Endothelial cell of umbilical vein (primary cell): ENCODE results near the gene FGF23. TPM values are rescaled to one million over a fixed set of nuclear protein-coding genes. Genes with fewer than 3 reads are reported as not detected.

Experiments used
- BruUV-seq: library from RNA; stranded (reverse); fragments of 400-500 nt; replicated peaks from 2 replicates; lab custom pipeline; 2021; lab: Mats Ljungman, UMichigan
- CTCF ChIA-PET: fragments of 300-600, 350-600 bp; sonication (Branson Sonifier 250); formaldehyde crosslinking; loops from one replicate; lab custom pipeline; 2021; ENCODE audit warnings: antibody characterized with exemption, inconsistent platforms; lab: Charles Lee
- POLR2A ChIA-PET: fragments of 300-600, 350-600 bp; sonication (Branson Sonifier 250); formaldehyde crosslinking; loops from one replicate; lab custom pipeline; 2021; ENCODE audit warnings: antibody characterized with exemption, inconsistent platforms; lab: Charles Lee
- DNase-seq: peaks from one replicate; pipeline ENCODE4 v3.0.0-alpha.2; 2011; ENCODE audit warnings: low read depth, low spot score
- FAIRE-seq: peaks from 2 replicates; lab custom pipeline; 2011; peaks lifted over from hg19 to GRCh38; lab: Jason Lieb, UNC
- H2AFZ ChIP-seq: 2 replicates; pipeline ENCODE4 v1.6.0; 2012; ENCODE audit warnings: low read depth, low read length, control low read depth, inconsistent platforms
- H3K27ac ChIP-seq: 2 replicates; pipeline ENCODE4 v1.5.1; 2011; ENCODE audit warnings: low read depth, mild to moderate bottlenecking, control low read depth, low read length, moderate library complexity; ENCODE audit not compliant: insufficient read depth
- H3K27me3 ChIP-seq, 2 experiments: 2 replicates each; pipeline versions ENCODE4 v1.6.0 to v1.6.1; 2011; ENCODE audit warnings: low read length in 2 of 2, mixed read lengths in 1 of 2; ENCODE audit not compliant: control insufficient read depth in 2 of 2, insufficient read depth in 2 of 2
- H3K36me3 ChIP-seq, 2 experiments: 2 replicates in 1 of 2; 3 replicates in 1 of 2; pipeline ENCODE4 v1.5.1; 2011; ENCODE audit warnings: low read length in 2 of 2, mild to moderate bottlenecking in 1 of 2, moderate library complexity in 1 of 2; ENCODE audit not compliant: control insufficient read depth in 2 of 2, insufficient read depth in 2 of 2; ENCODE audit errors: extremely low read depth in 1 of 2
- H3K4me1 ChIP-seq: 3 replicates; pipeline ENCODE4 v1.5.1; 2011; ENCODE audit warnings: mild to moderate bottlenecking, low read length; ENCODE audit not compliant: control insufficient read depth, insufficient read depth; ENCODE audit errors: extremely low read depth
- H3K4me2 ChIP-seq: 2 replicates; pipeline ENCODE4 v1.6.1; 2011; ENCODE audit warnings: low read length, control low read depth, mixed read lengths; ENCODE audit not compliant: insufficient read depth
- H3K4me3 ChIP-seq, 3 experiments: fragments of 200-600 bp in 1 of 3; sonication (generic), shearing (Covaris generic) in 1 of 3; replicated peaks in 1 of 3; 2 replicates each; pipeline ENCODE4 v1.5.1; 2011 to 2016; ENCODE audit warnings: control low read depth in 3 of 3, low read length in 3 of 3, mild to moderate bottlenecking in 2 of 3, inconsistent platforms in 1 of 3, low read depth in 1 of 3, moderate library complexity in 1 of 3; ENCODE audit not compliant: insufficient read depth in 1 of 3
- H3K79me2 ChIP-seq: 2 replicates; pipeline ENCODE4 v1.6.0; 2012; ENCODE audit warnings: low read length, inconsistent platforms; ENCODE audit not compliant: control insufficient read depth, insufficient read depth
- H3K9ac ChIP-seq: replicated peaks from 2 replicates; pipeline ENCODE3; 2011; ENCODE audit warnings: low read length, control low read depth; ENCODE audit not compliant: insufficient read depth; ENCODE audit errors: extremely low read depth
- H3K9me1 ChIP-seq: replicated peaks from 3 replicates; pipeline ENCODE4 v1.6.0; 2011; ENCODE audit warnings: mild to moderate bottlenecking, low read length; ENCODE audit not compliant: control insufficient read depth, insufficient read depth; ENCODE audit errors: extremely low read depth
- H3K9me3 ChIP-seq: replicated peaks from 2 replicates; pipeline ENCODE4 v1.5.1; 2012; ENCODE audit warnings: low read length, inconsistent platforms; ENCODE audit not compliant: control insufficient read depth, insufficient read depth
- H4K20me1 ChIP-seq: replicated peaks from 2 replicates; pipeline ENCODE3; 2011; ENCODE audit warnings: mild to moderate bottlenecking, low read length; ENCODE audit not compliant: control insufficient read depth, insufficient read depth; ENCODE audit errors: extremely low read depth
- EZH2 ChIP-seq: IDR thresholded peaks from 2 replicates; pipeline ENCODE4 v1.6.1; 2012; ENCODE audit warnings: borderline replicate concordance, low read depth, mild to moderate bottlenecking, moderate library complexity, low read length, inconsistent platforms; ENCODE audit not compliant: severe bottlenecking
- FOS ChIP-seq: IDR thresholded peaks from 2 replicates; pipeline ENCODE4 v1.6.1; 2011; ENCODE audit warnings: mild to moderate bottlenecking, low read length, moderate library complexity, borderline replicate concordance; ENCODE audit not compliant: insufficient read depth
- GATA2 ChIP-seq: IDR thresholded peaks from 2 replicates; pipeline ENCODE4 v1.7.0; 2011; ENCODE audit warnings: low read depth, mild to moderate bottlenecking, moderate library complexity, mixed read lengths, low read length; ENCODE audit not compliant: insufficient read length, insufficient read depth
- JUN ChIP-seq: IDR thresholded peaks from 2 replicates; pipeline ENCODE4 v1.6.1; 2011; ENCODE audit warnings: borderline replicate concordance, low read depth; ENCODE audit not compliant: insufficient read length, insufficient read depth
- MYC ChIP-seq: IDR thresholded peaks from one replicate; pipeline ENCODE4 v1.6.1; 2011; ENCODE audit warnings: mild to moderate bottlenecking, low read depth, low read length
- POLR2A ChIP-seq: IDR thresholded peaks from 2 replicates; pipeline ENCODE4 v1.6.1; 2012; ENCODE audit warnings: low read depth, mild to moderate bottlenecking, control low read depth, low read length
- dilution Hi-C: fragments of 300-500 bp; cut with MboI; formaldehyde crosslinking; loops from one replicate; pipeline ENCODE4 v1.15.0; 2019; ENCODE audit warnings: low sequenced_read_pairs; ENCODE audit not compliant: extremely low pct_ligation_motif_present
- intact Hi-C: fragments of 100-400 bp; cut with micrococcal nuclease; formaldehyde crosslinking; loops from one replicate; pipeline ENCODE4 v1.10.0; 2022
- polyA plus RNA-seq, 4 experiments: library from polyadenylated mRNA; depleted of rRNA in 3 of 4; stranded (reverse) in 3 of 4; unstranded in 1 of 4; fragments of >200 nt; gene quantifications; 2 replicates each; pipeline versions ENCODE4 v1.2.1 to v1.2.3, GENCODE V29; 2011 to 2012; ENCODE audit warnings: missing spikeins in 1 of 4
- total RNA-seq: library from RNA; stranded (reverse); gene quantifications from 2 replicates; pipeline ENCODE4 v1.2.3, GENCODE V29; 2021
- TF ChIP-seq, protein P1 (sequence below): IDR thresholded peaks from 2 replicates; pipeline ENCODE4 v1.6.1; 2011; ENCODE audit not compliant: insufficient read depth, insufficient read length
- TF ChIP-seq, protein P2 (sequence below), 2 donors: IDR thresholded peaks; 1 replicate in 1 of 2; 2 replicates in 1 of 2; pipeline ENCODE4 v1.5.1; 2011; ENCODE audit warnings: low read length in 2 of 2, mild to moderate bottlenecking in 2 of 2, moderate library complexity in 2 of 2, control low read depth in 1 of 2, inconsistent platforms in 1 of 2, low read depth in 1 of 2; ENCODE audit not compliant: insufficient read depth in 1 of 2; ENCODE audit errors: extremely low read depth in 1 of 2

The FGF23 gene
- total and polyA plus RNA-seq, 2 donors (not counting 3 experiments of a cell fraction or from before 2014, with no cell fraction given), result not detected

DNA sequence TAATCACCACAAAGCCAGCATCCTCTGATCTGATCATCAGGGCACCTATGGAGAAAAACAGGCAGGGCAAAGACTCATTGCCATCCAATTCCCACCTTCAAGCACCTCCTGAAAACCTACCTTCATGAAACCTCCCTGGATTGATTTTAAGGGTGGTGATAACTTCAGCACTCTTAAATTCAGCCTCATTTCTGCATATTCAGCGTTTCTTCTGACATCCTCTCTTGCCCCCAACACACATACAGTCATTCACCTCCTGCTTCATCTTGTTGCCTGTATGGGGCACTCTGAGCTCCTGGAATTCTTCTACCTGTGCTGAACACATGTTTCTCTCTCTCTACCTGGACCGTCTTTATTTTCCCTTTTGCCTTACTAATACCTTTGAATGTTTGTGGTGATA, 6.9 kb downstream of the FGF23 start:
- H3K4me3 ChIP-seq, result no peak overlapping the region
- H2AFZ ChIP-seq, result no peak overlapping the region
- H3K9me3 ChIP-seq, result no peaks in the 10 kb centered on the region
- no peaks in the 10 kb centered on the region for H3K79me2 ChIP-seq
- H3K36me3 ChIP-seq, result no peaks in the 10 kb centered on the region
- H3K4me1 ChIP-seq, result no peaks in the 10 kb centered on the region
- no peak for TF ChIP-seq POLR2A
- TF ChIP-seq GATA2, result no peak
- TF ChIP-seq JUN, result no peak
- TF ChIP-seq, protein P1, sequence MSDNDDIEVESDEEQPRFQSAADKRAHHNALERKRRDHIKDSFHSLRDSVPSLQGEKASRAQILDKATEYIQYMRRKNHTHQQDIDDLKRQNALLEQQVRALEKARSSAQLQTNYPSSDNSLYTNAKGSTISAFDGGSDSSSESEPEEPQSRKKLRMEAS, result no peak
- no peak for TF ChIP-seq MYC
- TF ChIP-seq, protein P2, sequence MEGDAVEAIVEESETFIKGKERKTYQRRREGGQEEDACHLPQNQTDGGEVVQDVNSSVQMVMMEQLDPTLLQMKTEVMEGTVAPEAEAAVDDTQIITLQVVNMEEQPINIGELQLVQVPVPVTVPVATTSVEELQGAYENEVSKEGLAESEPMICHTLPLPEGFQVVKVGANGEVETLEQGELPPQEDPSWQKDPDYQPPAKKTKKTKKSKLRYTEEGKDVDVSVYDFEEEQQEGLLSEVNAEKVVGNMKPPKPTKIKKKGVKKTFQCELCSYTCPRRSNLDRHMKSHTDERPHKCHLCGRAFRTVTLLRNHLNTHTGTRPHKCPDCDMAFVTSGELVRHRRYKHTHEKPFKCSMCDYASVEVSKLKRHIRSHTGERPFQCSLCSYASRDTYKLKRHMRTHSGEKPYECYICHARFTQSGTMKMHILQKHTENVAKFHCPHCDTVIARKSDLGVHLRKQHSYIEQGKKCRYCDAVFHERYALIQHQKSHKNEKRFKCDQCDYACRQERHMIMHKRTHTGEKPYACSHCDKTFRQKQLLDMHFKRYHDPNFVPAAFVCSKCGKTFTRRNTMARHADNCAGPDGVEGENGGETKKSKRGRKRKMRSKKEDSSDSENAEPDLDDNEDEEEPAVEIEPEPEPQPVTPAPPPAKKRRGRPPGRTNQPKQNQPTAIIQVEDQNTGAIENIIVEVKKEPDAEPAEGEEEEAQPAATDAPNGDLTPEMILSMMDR (IDR thresholded peaks at IDR 0.05; ENCODE audit: extremely low read depth in 1 of 2, insufficient read depth in 1 of 2, low read depth in 1 of 2, low read length in 2 of 2), result no peak
- TF ChIP-seq EZH2, result no peak
- TF ChIP-seq FOS, result no peak
- DNase-seq (no peak), FAIRE-seq (no peak)
- H3K9ac ChIP-seq, result no peak overlapping the region
- no peaks in the 10 kb centered on the region for H4K20me1 ChIP-seq
- H3K9me1 ChIP-seq, result no peaks in the 10 kb centered on the region
- ChIA-PET CTCF (no interaction called here), POLR2A (no interaction called here)
- no peak overlapping the region for H3K4me2 ChIP-seq
- dilution Hi-C loops, result no loop called here
- intact Hi-C loops, result no loop called here
- H3K27ac ChIP-seq, result no peak overlapping the region
- BruUV-seq, result no TSS peak
- no peaks in the 10 kb centered on the region for H3K27me3 ChIP-seq
